Keratinocyte (primary cell): ENCODE results near the gene EMCN. TPM values are rescaled to one million over a fixed set of nuclear protein-coding genes. Genes with fewer than 3 reads are reported as not detected.

Source experiments
- DNase-seq: peaks from one replicate; pipeline ENCODE4 v3.0.0-alpha.2; 2011; ENCODE audit warnings: low read depth, missing footprints, low spot score
- FAIRE-seq: peaks from 2 replicates; lab custom pipeline; 2011; peaks lifted over from hg19 to GRCh38; lab: Jason Lieb, UNC
- H2AFZ ChIP-seq: 2 replicates; pipeline ENCODE4 v1.6.0; 2012; ENCODE audit warnings: low read length, control low read depth, inconsistent platforms; ENCODE audit not compliant: control insufficient read depth
- H3K27ac ChIP-seq: 2 replicates; pipeline ENCODE4 v1.5.1; 2011; ENCODE audit warnings: low read length; ENCODE audit not compliant: control insufficient read depth, insufficient read depth
- H3K27me3 ChIP-seq: 3 replicates; pipeline ENCODE4 v1.6.0; 2011; ENCODE audit warnings: low read length; ENCODE audit not compliant: control insufficient read depth, insufficient read depth; ENCODE audit errors: extremely low read depth
- H3K36me3 ChIP-seq, 2 experiments: 2 replicates in 1 of 2; 3 replicates in 1 of 2; pipeline ENCODE4 v1.5.1; 2011; ENCODE audit warnings: low read length in 2 of 2, mild to moderate bottlenecking in 1 of 2; ENCODE audit not compliant: control insufficient read depth in 2 of 2, insufficient read depth in 2 of 2; ENCODE audit errors: extremely low read depth in 1 of 2
- H3K4me1 ChIP-seq: 3 replicates; pipeline ENCODE4 v1.5.1; 2011; ENCODE audit warnings: low read length; ENCODE audit not compliant: control insufficient read depth, insufficient read depth; ENCODE audit errors: extremely low read depth
- H3K4me2 ChIP-seq: 3 replicates; pipeline ENCODE4 v1.6.0; 2011; ENCODE audit warnings: low read depth, low read length; ENCODE audit not compliant: control insufficient read depth, insufficient read depth; ENCODE audit errors: extremely low read depth
- H3K4me3 ChIP-seq, 3 experiments: fragments of 200-600 bp in 1 of 3; sonication (generic) in 1 of 3; 2 replicates in 2 of 3; 3 replicates in 1 of 3; pipeline ENCODE4 v1.5.1; 2011 to 2016; ENCODE audit warnings: low read length in 3 of 3, mild to moderate bottlenecking in 3 of 3, control low read depth in 2 of 3, inconsistent platforms in 1 of 3, low read depth in 1 of 3, mixed read lengths in 1 of 3, mixed run types in 1 of 3, moderate library complexity in 1 of 3; ENCODE audit not compliant: control insufficient read depth in 2 of 3, insufficient read depth in 2 of 3; ENCODE audit errors: extremely low read depth in 1 of 3
- H3K79me2 ChIP-seq: 2 replicates; pipeline ENCODE4 v1.6.0; 2012; ENCODE audit warnings: low read length; ENCODE audit not compliant: control insufficient read depth, insufficient read depth
- H3K9ac ChIP-seq: 3 replicates; pipeline ENCODE4 v1.6.0; 2011; ENCODE audit warnings: low read length; ENCODE audit not compliant: control insufficient read depth, insufficient read depth; ENCODE audit errors: extremely low read depth
- H3K9me1 ChIP-seq: 3 replicates; pipeline ENCODE4 v1.6.0; 2011; ENCODE audit warnings: low read length; ENCODE audit not compliant: control insufficient read depth, insufficient read depth; ENCODE audit errors: extremely low read depth
- H3K9me3 ChIP-seq: 2 replicates; pipeline ENCODE4 v1.5.1; 2012; ENCODE audit warnings: low read depth, low read length; ENCODE audit not compliant: control insufficient read depth
- H4K20me1 ChIP-seq: 3 replicates; pipeline ENCODE4 v1.6.0; 2011; ENCODE audit warnings: low read length; ENCODE audit not compliant: control insufficient read depth, insufficient read depth; ENCODE audit errors: extremely low read depth
- CTCF ChIP-seq, 3 experiments: IDR thresholded peaks in 1 of 3; conservative IDR thresholded peaks in 1 of 3; optimal IDR thresholded peaks in 1 of 3; 2 replicates in 2 of 3; 3 replicates in 1 of 3; pipeline versions ENCODE3 to v1.5.1; 2011; ENCODE audit warnings: low read length in 3 of 3, mild to moderate bottlenecking in 3 of 3, moderate library complexity in 2 of 3, control low read depth in 1 of 3, inconsistent platforms in 1 of 3; ENCODE audit not compliant: insufficient read depth in 2 of 3; ENCODE audit errors: extremely low read depth in 1 of 3
- EZH2 ChIP-seq: IDR thresholded peaks from one replicate; pipeline ENCODE4 v1.6.1; 2012; ENCODE audit warnings: inconsistent platforms, mild to moderate bottlenecking, low read length, moderate library complexity
- dilution Hi-C: fragments of 300-500 bp; cut with MboI; formaldehyde crosslinking; loops from one replicate; pipeline ENCODE4 v1.7.0; 2020; ENCODE audit warnings: low sequenced_read_pairs; ENCODE audit not compliant: extremely low pct_ligation_motif_present
- polyA plus RNA-seq, 5 experiments: library from polyadenylated mRNA; depleted of rRNA in 3 of 5; stranded (reverse) in 3 of 5; stranded (forward) in 1 of 5; unstranded in 1 of 5; fragments of >200 nt; gene quantifications; 1 replicate in 1 of 5; 2 replicates in 3 of 5; 3 replicates in 1 of 5; pipeline versions ENCODE4 v1.2.1 to v1.2.3, GENCODE V29; 2011 to 2012; ENCODE audit warnings: missing spikeins in 2 of 5, low read depth in 1 of 5, low replicate concordance in 1 of 5

EMCN gene
- polyA plus RNA-seq, 1 donor (not counting 4 experiments of a cell fraction or from before 2014, with no cell fraction given): not detected

GRCh38 chr4:100548200-100548560 is 30.4 kb upstream of the EMCN start:
- Histone ChIP-seq H3K9me1 (no peaks in the 10 kb centered on the region), H3K4me3 (no peak overlapping the region), H3K79me2 (no peaks in the 10 kb centered on the region), H3K4me1 (no peaks in the 10 kb centered on the region), H2AFZ (no peak overlapping the region), H3K36me3 (no peaks in the 10 kb centered on the region), H3K27me3 (no peaks in the 10 kb centered on the region), H4K20me1 (no peaks in the 10 kb centered on the region), H3K4me2 (no peak overlapping the region), H3K9ac (no peak overlapping the region), H3K9me3 (no peaks in the 10 kb centered on the region), H3K27ac (no peak overlapping the region)
- no peak for DNase-seq
- dilution Hi-C loops: no loop called here
- no peak for FAIRE-seq
- TF ChIP-seq EZH2: no peak
- no peak for TF ChIP-seq CTCF (optimal IDR thresholded peaks at IDR 0.05 in 1 of 3, IDR thresholded peaks at IDR 0.05 in 1 of 3, conservative IDR thresholded peaks at IDR 0.05 in 1 of 3; ENCODE audit: extremely low read depth in 1 of 3, insufficient read depth in 2 of 3, low read length in 3 of 3)

- H3K9ac ChIP-seq: no peak overlapping the region
- no peaks in the 10 kb centered on the region for H3K36me3 ChIP-seq
- H3K4me1 ChIP-seq: no peaks in the 10 kb centered on the region
- no peak overlapping the region for H3K4me3 ChIP-seq
- H3K9me3 ChIP-seq: no peaks in the 10 kb centered on the region
- H4K20me1 ChIP-seq: no peaks in the 10 kb centered on the region
- dilution Hi-C loops: no loop called here
- no peaks in the 10 kb centered on the region for H3K79me2 ChIP-seq
- DNase-seq (no peak), FAIRE-seq (no peak)
- H3K27me3 ChIP-seq: no peaks in the 10 kb centered on the region
- no peaks in the 10 kb centered on the region for H3K9me1 ChIP-seq
- TF ChIP-seq EZH2 (no peak), CTCF (optimal IDR thresholded peaks at IDR 0.05 in 1 of 3, IDR thresholded peaks at IDR 0.05 in 1 of 3, conservative IDR thresholded peaks at IDR 0.05 in 1 of 3; ENCODE audit: extremely low read depth in 1 of 3, insufficient read depth in 2 of 3, low read length in 3 of 3) (no peak)
- no peak overlapping the region for H3K4me2 ChIP-seq
- no peak overlapping the region for H3K27ac ChIP-seq
- no peak overlapping the region for H2AFZ ChIP-seq
Observed at GRCh38 chr4:100547541-100548199, 29.8 kb upstream of the EMCN start.
